ENCODE data around the gene ARRDC3.

- TF ChIP-seq CTCF (IDR thresholded peaks at IDR 0.05) (no peak), POLR2A (IDR thresholded peaks at IDR 0.05) (no peak)
These were observed 30.1 kb downstream of the ARRDC3 start for GRCh38 chr5:91352831-91353695.
